ENCODE measurements around the gene ZNF500. TPM values are rescaled to one million over a fixed set of nuclear protein-coding genes. Genes with fewer than 3 reads are reported as not detected.

Gene ZNF500
- total RNA-seq, 4 donors from 2014 or later: 8.9 to 18.6 (median 10.9) TPM

DNA sequence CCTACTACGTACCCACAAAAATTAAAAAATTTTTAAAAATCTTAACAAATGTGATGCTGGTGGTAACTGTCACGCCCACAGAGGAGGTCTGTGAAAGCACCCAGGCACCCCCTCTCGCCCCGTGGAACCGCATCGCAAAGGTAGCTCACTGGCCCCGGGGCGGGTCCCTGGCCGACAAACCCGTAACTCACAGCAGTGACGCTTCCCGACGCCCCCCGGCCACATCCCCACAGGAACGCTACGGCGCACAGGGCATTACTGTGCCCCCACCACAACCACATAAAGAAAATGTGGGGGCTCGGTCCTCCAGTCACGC is 33.3 kb downstream of the ZNF500 start:
- TF ChIP-seq CTCF (IDR thresholded peaks at IDR 0.05): no peak
- ATAC-seq (ENCODE audit: low FRiP score): peak; percentile 3
- DNase-seq (ENCODE audit: low spot score): no peak

DNA sequence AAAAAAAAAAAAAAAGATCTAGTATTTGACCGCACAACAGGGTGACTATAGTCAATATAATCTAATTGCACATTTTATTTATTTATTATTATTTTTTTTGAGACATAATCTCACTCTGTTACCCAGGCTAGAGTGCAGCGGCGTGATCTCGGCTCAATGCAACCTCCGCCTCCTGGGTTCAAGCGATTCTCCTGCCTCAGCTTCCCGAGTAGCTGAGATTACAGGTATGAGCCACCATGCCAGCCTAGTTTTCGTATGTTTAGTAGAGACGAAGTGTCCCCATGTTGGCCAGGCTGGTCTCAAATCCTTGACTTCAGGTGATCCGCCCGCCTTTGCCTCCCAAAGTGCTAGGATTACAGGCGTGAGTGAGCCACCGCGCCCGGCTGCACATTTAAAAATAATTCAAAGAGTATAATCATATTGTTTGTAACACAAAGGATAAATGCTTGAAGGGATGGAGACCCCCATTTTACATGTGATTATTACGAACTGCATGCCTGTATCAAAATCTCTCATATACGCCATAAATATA is 33.7 kb downstream of the ZNF500 start:
- ATAC-seq (ENCODE audit: low FRiP score) (no peak), DNase-seq (ENCODE audit: low spot score) (no peak)
- no peak for TF ChIP-seq CTCF (IDR thresholded peaks at IDR 0.05)

- no peak for ATAC-seq (ENCODE audit: low FRiP score)
- no peak for DNase-seq (ENCODE audit: low spot score)
Measured at GRCh38 chr16:4729876-4730275, 37.1 kb downstream of the ZNF500 start.

DNA sequence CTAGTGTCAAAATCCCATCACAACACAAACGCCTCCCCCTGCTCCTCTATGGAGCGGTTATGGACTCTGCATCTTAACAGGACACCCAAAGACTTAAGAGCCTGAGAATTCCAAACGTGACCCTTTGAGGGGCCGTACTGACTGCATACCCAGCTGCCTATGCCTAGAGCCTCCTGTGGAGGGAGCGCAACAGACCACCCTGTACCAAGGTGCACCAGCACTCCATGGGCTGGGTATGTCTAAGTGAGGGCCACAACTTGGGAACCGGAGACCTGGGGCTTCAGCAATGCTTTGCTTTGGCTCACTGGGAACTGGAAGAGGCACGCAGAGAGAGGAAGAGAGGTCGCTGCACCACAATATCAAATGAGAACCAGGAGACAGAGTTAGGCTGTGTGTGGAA is 38.3 kb downstream of the ZNF500 start:
- DNase-seq (ENCODE audit: low spot score): no peak
- no peak for ATAC-seq (ENCODE audit: low FRiP score)
- no peak for TF ChIP-seq CTCF (IDR thresholded peaks at IDR 0.05)

More at GRCh38 chr16:4729876-4730275, 37.1 kb downstream of the ZNF500 start:
- TF ChIP-seq CTCF (IDR thresholded peaks at IDR 0.05): no peak

- ATAC-seq (ENCODE audit: low FRiP score): no peak
- DNase-seq (ENCODE audit: low spot score): no peak
- TF ChIP-seq CTCF (IDR thresholded peaks at IDR 0.05): no peak
Measured at GRCh38 chr16:4726616-4727015, 40.3 kb downstream of the ZNF500 start.

DNA sequence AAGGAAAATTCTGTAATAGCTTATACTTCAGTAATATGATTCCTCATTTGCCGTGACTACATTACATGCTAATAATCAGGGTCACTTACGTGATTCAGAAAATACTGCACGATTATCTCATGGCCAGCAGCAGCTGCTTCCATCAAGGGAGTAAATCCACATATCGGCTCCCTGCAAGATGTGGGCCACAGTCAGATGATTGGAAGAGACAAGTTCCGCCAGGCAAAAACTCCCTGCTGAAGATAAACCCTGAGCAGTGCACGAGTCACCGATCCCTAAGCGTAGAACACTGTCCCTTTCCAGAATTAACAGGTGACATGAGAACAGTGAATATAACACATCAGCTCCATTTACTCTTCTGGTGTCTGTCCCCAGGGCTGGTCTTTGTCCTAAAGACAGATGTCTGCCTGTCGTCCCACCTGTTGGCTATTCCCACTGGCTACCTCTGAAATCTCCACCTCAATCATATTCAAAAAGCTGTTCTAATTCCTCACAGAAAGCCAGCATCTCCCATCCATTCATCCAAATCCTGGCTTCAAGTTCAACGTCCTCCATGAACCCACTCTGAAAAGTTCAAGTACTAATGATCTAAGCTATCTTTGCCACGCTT is 42.2 kb downstream of the ZNF500 start:
- DNase-seq (ENCODE audit: low spot score): no peak
- no peak for TF ChIP-seq CTCF (IDR thresholded peaks at IDR 0.05)
- ATAC-seq (ENCODE audit: low FRiP score): no peak

DNA sequence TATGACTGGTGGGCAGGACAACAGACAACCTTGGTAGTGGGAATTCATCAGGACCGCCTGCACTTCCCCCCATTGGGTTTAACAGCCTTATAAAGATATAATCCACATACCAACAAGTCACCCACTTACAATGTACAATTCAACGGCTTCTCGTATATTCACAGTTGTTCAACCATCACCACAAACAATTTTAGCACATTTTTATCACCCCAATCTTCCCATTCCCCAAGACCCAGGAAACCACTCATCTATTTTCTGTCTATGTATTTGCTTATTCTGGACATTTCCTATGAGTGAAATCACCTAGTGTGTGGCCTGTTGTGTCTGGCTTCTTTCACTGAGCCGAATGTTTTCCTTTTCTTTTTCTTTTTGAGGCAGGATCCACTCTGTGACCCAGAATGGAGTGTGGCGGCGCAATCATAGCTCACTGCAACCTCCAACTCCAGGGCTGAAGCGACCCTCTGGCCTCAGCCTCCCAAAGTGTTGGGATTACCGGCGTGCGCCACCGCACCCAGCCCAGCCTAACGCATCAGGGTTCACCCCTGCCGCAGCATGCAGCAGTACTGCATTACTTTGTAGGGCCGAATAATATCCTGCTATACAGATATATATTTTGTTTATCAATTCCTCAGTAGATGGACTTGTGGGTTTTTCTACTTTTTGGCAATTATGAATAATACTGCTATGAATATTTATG is 43.7 kb downstream of the ZNF500 start:
- DNase-seq (ENCODE audit: low spot score) (no peak), ATAC-seq (ENCODE audit: low FRiP score) (no peak)
- no peak for TF ChIP-seq CTCF (IDR thresholded peaks at IDR 0.05)
